Measurements from ENCODE around the gene LRCH4.
A peak's percentile ranks its signal among the peaks of the same experiment; 100 is the strongest.

The LRCH4 gene

GRCh38 chr7:100604976-100605911 is 19.3 kb upstream of the LRCH4 start:
- no peak for DNase-seq (ENCODE audit: low read depth in 1 of 2, low spot score in 1 of 2)

- peak; percentile 45 for DNase-seq (ENCODE audit: low read depth in 1 of 2, low spot score in 1 of 2)
These were observed 18.4 kb upstream of the LRCH4 start for GRCh38 chr7:100604028-100604975.

GRCh38 chr7:100603726-100604027 is 17.7 kb upstream of the LRCH4 start:
- no peak for DNase-seq (ENCODE audit: low read depth in 1 of 2, low spot score in 1 of 2)

- DNase-seq (ENCODE audit: low read depth in 1 of 2, low spot score in 1 of 2) = no peak
These were observed 17.2 kb upstream of the LRCH4 start for GRCh38 chr7:100602889-100603725.

GRCh38 chr7:100600730-100601038 is 14.8 kb upstream of the LRCH4 start:
- no peak for DNase-seq (ENCODE audit: low read depth in 1 of 2, low spot score in 1 of 2)

GRCh38 chr7:100599911-100600729 is 14.2 kb upstream of the LRCH4 start:
- DNase-seq (ENCODE audit: low read depth in 1 of 2, low spot score in 1 of 2) = no peak

GRCh38 chr7:100598425-100598824 is 12.5 kb upstream of the LRCH4 start:
- DNase-seq (ENCODE audit: low read depth in 1 of 2, low spot score in 1 of 2) = no peak

GRCh38 chr7:100595188-100595587 is 9.3 kb upstream of the LRCH4 start:
- DNase-seq (ENCODE audit: low read depth in 1 of 2, low spot score in 1 of 2) = no peak

- no peak for DNase-seq (ENCODE audit: low read depth in 1 of 2, low spot score in 1 of 2)
These were observed 5.7 kb upstream of the LRCH4 start for GRCh38 chr7:100591596-100591995.

GRCh38 chr7:100590077-100590737 is 4.3 kb upstream of the LRCH4 start:
- no peak for DNase-seq (ENCODE audit: low read depth in 1 of 2, low spot score in 1 of 2)

- DNase-seq (ENCODE audit: low read depth in 1 of 2, low spot score in 1 of 2) = no peak
These were observed 3.5 kb upstream of the LRCH4 start for GRCh38 chr7:100589341-100589947.

GRCh38 chr7:100588438-100588837 is 2.5 kb upstream of the LRCH4 start:
- DNase-seq (ENCODE audit: low read depth in 1 of 2, low spot score in 1 of 2) = no peak

GRCh38 chr7:100586266-100587025 is 517 bp upstream of the LRCH4 start, which contains the start of gene FBXO24:
TSS of gene FBXO24 (plus strand) at chr7:100586328. CDS start at chr7:100586626, 298 bp downstream.
- peak; percentile 94 to 99 for DNase-seq (ENCODE audit: low read depth in 1 of 2, low spot score in 1 of 2)

- no peak for DNase-seq (ENCODE audit: low read depth in 1 of 2, low spot score in 1 of 2)
These were observed 1.0 kb downstream of the LRCH4 start for GRCh38 chr7:100584683-100585510.

- DNase-seq (ENCODE audit: low read depth in 1 of 2, low spot score in 1 of 2) = no peak
These were observed 1.8 kb downstream of the LRCH4 start for GRCh38 chr7:100584054-100584682.

GRCh38 chr7:100583132-100584053 is 2.5 kb downstream of the LRCH4 start:
- DNase-seq (ENCODE audit: low read depth in 1 of 2, low spot score in 1 of 2) = peak; percentile 34 to 58

All from activated CD4-positive, alpha-beta T cell treated with anti-CD3 and anti-CD28 coated beads, Interleukin-2, amount 50 U/mL, for 24 hours (primary cell).